HG03432 (cell line): ENCODE results near the gene SLC4A4.

Source experiments
- ATAC-seq: cut with Tn5 transposase; IDR thresholded peaks from one replicate; pipeline ENCODE4 v1.9.1; 2021; ENCODE audit warnings: mild to moderate bottlenecking, moderate library complexity; ENCODE audit not compliant: unreplicated experiment

The SLC4A4 gene

GRCh38 chr4:71356924-71357663 is 18.3 kb downstream of the SLC4A4 start:
- no peak for ATAC-seq

GRCh38 chr4:71360844-71361243 is 22.0 kb downstream of the SLC4A4 start:
- ATAC-seq = no peak

GRCh38 chr4:71361476-71361875 is 22.7 kb downstream of the SLC4A4 start:
- ATAC-seq = no peak

GRCh38 chr4:71366766-71367165 is 27.9 kb downstream of the SLC4A4 start:
- no peak for ATAC-seq

GRCh38 chr4:71367546-71367945 is 28.7 kb downstream of the SLC4A4 start:
- ATAC-seq = no peak

GRCh38 chr4:71368906-71369305 is 30.1 kb downstream of the SLC4A4 start:
- no peak for ATAC-seq

- no peak for ATAC-seq
These were observed 30.7 kb downstream of the SLC4A4 start for GRCh38 chr4:71369536-71369935.

GRCh38 chr4:71375494-71375893 is 36.7 kb downstream of the SLC4A4 start:
- no peak for ATAC-seq

- ATAC-seq = no peak
These were observed 38.7 kb downstream of the SLC4A4 start for GRCh38 chr4:71377561-71377960.

- no peak for ATAC-seq
These were observed 40.3 kb downstream of the SLC4A4 start for GRCh38 chr4:71379126-71379525.

GRCh38 chr4:71380788-71381187 is 42.0 kb downstream of the SLC4A4 start:
- no peak for ATAC-seq

- ATAC-seq = no peak
These were observed 43.5 kb downstream of the SLC4A4 start for GRCh38 chr4:71382125-71382899.

GRCh38 chr4:71382900-71383560 is 44.2 kb downstream of the SLC4A4 start:
- ATAC-seq = no peak

- no peak for ATAC-seq
These were observed 45.2 kb downstream of the SLC4A4 start for GRCh38 chr4:71383984-71384383.

- ATAC-seq = no peak
These were observed 50.5 kb downstream of the SLC4A4 start for GRCh38 chr4:71389149-71389827.

GRCh38 chr4:71392109-71392508 is 53.3 kb downstream of the SLC4A4 start:
- ATAC-seq = no peak

- ATAC-seq = no peak
These were observed 57.6 kb downstream of the SLC4A4 start for GRCh38 chr4:71396382-71396781.

- ATAC-seq = no peak
These were observed 62.0 kb downstream of the SLC4A4 start for GRCh38 chr4:71400810-71401209.

GRCh38 chr4:71402616-71403015 is 63.8 kb downstream of the SLC4A4 start:
- ATAC-seq = no peak

GRCh38 chr4:71404049-71404448 is 65.2 kb downstream of the SLC4A4 start:
- no peak for ATAC-seq

GRCh38 chr4:71405791-71406190 is 67.0 kb downstream of the SLC4A4 start:
- no peak for ATAC-seq
